ENCODE results near the gene C3orf62. TPM values are rescaled to one million over a fixed set of nuclear protein-coding genes. Genes with fewer than 3 reads are reported as not detected.

The C3orf62 gene
- 1 to 10 TPM; 3.1 to 8.6 (median 5.0) TPM for total RNA-seq

DNA sequence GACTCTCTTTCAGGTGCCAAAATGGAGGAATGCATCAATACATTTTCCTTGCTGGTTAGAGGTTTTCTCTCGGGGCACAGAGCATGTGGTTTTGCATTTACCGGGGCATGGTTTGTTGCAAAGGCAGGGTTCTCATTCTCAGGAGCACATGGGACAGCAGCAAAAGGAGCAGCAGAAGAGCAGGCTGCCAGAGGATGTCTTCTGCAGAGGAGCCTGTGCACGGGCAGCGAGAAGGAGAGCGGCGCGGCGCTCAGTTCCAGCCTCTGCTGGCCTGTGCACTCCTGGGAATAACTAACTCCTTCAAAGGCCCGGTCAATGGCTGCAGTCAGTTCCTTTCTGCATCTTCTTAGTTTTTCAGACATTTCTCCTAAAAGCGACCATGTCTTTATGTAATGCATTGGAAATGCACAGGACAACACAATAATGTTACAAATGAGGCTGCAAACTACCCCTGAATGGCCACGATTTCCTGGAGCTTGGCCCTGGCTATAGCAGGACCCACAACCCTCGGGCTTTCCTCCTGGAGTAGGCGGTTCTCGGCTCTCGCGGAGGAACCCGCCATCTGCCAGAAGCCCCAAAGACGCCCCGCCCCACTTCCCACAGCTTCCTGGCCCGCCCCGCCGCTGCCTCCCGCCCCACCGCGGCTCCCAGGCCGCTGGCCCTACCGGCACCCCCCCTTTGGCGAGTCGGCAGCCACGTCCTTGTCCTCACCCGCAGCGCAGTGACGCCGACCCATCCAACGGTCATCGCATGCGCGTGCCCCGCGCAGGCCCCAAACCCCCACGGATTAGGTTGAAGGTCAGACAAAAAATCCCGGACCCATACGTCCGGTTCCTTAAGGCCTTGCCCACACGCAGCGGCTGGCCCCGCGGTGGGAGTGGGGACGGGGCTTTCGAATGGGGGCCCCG is at the start of gene C3orf62:
C3orf62 (minus strand) TSS at position 758 of the 908 bp plus-strand sequence; CDS start at position 398, 360 bp downstream.
- peak within 1 kb of the TSS; percentile 19 for H3K4me3 ChIP-seq (ENCODE audit: low read depth, poor library complexity, severe bottlenecking)
- 1 to 3% methylated on average over 27 to 35 of the region's 51 CpGs for WGBS, 2 donors
- intact Hi-C loops (cut with DNase I; ENCODE audit: low total_unique reads), result no loop called here
- peak; percentile 85 to 97 for DNase-seq (ENCODE audit: low spot score in 2 of 2)
- TF ChIP-seq, protein P1, sequence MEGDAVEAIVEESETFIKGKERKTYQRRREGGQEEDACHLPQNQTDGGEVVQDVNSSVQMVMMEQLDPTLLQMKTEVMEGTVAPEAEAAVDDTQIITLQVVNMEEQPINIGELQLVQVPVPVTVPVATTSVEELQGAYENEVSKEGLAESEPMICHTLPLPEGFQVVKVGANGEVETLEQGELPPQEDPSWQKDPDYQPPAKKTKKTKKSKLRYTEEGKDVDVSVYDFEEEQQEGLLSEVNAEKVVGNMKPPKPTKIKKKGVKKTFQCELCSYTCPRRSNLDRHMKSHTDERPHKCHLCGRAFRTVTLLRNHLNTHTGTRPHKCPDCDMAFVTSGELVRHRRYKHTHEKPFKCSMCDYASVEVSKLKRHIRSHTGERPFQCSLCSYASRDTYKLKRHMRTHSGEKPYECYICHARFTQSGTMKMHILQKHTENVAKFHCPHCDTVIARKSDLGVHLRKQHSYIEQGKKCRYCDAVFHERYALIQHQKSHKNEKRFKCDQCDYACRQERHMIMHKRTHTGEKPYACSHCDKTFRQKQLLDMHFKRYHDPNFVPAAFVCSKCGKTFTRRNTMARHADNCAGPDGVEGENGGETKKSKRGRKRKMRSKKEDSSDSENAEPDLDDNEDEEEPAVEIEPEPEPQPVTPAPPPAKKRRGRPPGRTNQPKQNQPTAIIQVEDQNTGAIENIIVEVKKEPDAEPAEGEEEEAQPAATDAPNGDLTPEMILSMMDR (IDR thresholded peaks at IDR 0.05), result no peak
- TF ChIP-seq POLR2A (IDR thresholded peaks at IDR 0.05), result no peak

DNA sequence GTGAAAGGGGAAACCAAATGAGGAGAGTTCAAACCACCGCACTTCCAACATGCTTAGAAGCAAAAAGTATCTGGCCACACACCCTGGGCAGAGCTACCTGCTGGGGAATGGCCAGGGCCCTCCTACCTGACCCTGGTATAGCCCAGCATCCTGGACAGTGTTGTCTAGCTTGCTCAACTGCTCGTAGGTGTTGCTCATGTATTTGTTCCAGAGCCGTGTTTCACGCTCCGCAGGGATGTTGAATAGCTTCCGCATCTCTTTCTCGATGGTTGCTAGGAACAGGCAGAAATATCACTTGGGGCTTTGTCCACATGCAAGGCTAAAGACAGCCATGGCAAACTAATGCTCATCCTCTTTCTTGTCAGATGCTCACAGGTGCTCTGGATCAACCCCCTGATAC is 47.7 kb upstream of the C3orf62 start:
- DNase-seq (ENCODE audit: low spot score in 2 of 2), result no peak
- H3K4me3 ChIP-seq (ENCODE audit: low read depth, poor library complexity, severe bottlenecking), result no peak overlapping the region
- TF ChIP-seq, protein P1 (IDR thresholded peaks at IDR 0.05), result no peak
- TF ChIP-seq POLR2A (IDR thresholded peaks at IDR 0.05), result no peak
- intact Hi-C loops (cut with DNase I; ENCODE audit: low total_unique reads), result no loop called here
- WGBS, 2 donors, result 94% methylated on average over 7 of the region's 7 CpGs

DNA sequence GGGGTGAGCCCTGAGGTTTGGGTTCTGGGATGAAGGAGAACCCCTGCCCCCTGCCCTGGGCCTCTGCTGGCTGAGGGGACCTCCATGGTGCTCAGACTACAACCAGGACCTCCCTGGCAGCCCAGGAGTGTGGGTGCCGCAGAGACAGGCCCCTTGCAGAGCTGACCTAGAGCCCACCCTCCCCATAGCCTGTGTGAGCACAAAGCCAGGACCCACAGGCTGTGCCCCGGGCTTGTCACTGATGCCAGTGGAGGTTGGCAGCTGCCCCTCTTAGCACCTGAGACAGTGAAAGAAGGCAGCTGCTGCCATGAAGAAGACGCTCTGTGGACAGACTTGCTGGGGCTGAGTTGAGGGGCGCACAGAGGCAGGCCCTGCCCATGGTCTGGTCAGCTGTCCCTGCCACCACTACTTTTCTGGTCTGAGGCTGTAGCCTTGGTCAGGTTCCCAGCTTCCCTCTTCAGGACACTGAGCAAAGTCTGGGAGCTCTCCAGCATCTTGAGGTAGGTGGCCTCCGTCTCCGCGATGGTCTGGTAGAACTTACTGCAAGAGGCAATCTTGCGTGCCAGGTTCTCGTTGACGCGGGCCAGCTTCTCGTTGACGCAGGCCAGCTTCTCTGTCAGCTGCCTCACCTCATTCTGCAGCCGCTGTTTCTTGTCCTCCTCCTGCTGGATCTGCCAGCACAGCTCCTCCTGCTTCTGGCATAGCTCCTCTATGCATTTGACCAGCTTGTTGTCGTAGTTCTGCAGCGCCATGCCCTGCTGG is 39.8 kb upstream of the C3orf62 start:
- intact Hi-C loops (cut with DNase I; ENCODE audit: low total_unique reads), result no loop called here
- no peak for TF ChIP-seq POLR2A (IDR thresholded peaks at IDR 0.05)
- TF ChIP-seq, protein P1 (IDR thresholded peaks at IDR 0.05), result no peak
- 92 to 94% methylated on average over 16 of the region's 16 CpGs for WGBS, 2 donors

DNA sequence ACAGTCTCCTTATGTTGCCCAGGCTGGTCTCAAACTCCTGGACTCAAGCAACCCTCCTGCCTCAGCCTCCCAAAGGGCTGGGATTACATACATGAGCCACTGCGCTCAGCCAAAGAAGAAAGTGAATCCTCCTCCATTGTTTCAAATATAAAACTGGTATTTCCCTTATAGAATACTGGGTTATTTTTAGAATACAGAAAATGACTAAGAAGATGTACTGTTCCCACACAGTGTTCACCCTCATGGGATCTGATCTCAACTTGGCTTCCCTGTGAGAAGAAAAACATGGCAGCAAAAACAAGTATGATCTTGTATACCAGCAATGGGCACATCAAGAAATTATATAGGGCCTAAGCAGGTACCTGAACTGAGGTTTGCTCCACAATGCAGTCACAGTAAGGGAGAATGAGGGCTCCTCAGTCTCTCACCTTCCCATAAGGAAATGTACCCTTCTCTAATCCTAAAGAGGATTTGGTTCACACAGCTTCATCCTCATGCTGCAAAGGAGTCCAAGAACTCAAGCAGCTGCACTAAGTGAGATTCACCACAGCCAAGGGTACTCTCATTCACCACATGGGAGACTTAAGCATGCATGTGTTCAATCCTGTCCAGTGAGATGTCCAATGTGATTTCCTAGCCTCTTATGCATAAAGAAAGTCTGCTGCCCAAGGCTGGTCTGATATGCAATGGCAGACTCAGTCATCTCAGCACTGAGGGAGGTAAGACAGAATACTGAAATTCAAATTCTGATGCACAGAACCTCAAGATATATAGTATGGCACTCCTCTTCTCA is 37.1 kb upstream of the C3orf62 start:
- intact Hi-C loops (cut with DNase I; ENCODE audit: low total_unique reads), result no loop called here
- no peak for DNase-seq (ENCODE audit: low spot score in 2 of 2)
- no peak overlapping the region for H3K4me3 ChIP-seq (ENCODE audit: low read depth, poor library complexity, severe bottlenecking)
- TF ChIP-seq, protein P1 (IDR thresholded peaks at IDR 0.05), result no peak
- no peak for TF ChIP-seq POLR2A (IDR thresholded peaks at IDR 0.05)
- 75 to 97% methylated on average over 1 of the region's 1 CpG for WGBS, 2 donors

More for the DNA sequence above, 39.8 kb upstream of the C3orf62 start:
- no peak overlapping the region for H3K4me3 ChIP-seq (ENCODE audit: low read depth, poor library complexity, severe bottlenecking)
- DNase-seq (ENCODE audit: low spot score in 2 of 2), result no peak

DNA sequence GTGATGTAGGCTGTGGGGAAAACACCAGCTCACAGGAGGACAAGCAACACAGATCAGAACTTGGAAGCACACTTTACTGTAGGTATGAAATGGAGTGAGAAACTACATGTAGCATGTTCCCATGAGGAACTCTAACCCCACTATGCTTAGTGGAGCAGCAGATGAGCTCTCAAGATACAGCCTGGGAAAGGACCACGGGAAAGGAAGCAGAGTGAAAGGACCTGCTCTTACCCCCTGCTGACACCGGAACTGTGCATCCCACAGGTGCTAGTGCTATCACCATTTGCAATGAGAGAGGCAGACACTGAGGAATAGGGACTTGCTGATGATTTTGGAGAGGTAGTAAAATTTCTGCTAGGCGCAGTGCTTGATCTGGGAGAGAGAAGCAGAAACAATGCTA is 34.3 kb upstream of the C3orf62 start:
- 95 to 98% methylated on average over 3 of the region's 3 CpGs for WGBS, 2 donors
- no peak overlapping the region for H3K4me3 ChIP-seq (ENCODE audit: low read depth, poor library complexity, severe bottlenecking)
- TF ChIP-seq POLR2A (IDR thresholded peaks at IDR 0.05), result no peak
- TF ChIP-seq, protein P1 (IDR thresholded peaks at IDR 0.05), result no peak
- intact Hi-C loops (cut with DNase I; ENCODE audit: low total_unique reads), result no loop called here
- no peak for DNase-seq (ENCODE audit: low spot score in 2 of 2)
